HG03354 (cell line): ENCODE data around the gene RRBP1.

Source experiments
- ATAC-seq: cut with Tn5 transposase; IDR thresholded peaks from one replicate; pipeline ENCODE4 v1.9.1; 2021; ENCODE audit warnings: mild to moderate bottlenecking; ENCODE audit not compliant: unreplicated experiment, poor library complexity, severe bottlenecking

Gene RRBP1

DNA sequence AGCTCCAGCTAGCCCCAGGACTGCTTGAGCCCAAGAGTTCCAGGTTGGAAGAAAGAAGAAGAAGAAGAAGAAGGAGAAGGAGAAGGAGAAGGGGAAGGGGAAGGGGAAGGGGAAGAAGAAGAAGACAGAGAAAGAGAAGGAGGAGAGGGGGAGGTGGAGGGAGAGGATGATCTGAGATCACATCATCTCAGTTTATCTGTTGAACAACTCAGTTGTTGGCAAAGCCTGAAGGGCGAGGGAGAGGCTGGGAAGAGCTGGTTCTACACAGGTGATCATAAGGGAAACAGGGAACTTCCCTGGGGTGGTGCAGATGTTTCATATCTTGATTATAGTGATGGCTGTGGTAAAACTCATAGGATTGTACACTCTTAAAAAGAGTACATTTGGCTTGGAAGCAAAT lies 3.1 kb upstream of the RRBP1 start:
- no peak for ATAC-seq

DNA sequence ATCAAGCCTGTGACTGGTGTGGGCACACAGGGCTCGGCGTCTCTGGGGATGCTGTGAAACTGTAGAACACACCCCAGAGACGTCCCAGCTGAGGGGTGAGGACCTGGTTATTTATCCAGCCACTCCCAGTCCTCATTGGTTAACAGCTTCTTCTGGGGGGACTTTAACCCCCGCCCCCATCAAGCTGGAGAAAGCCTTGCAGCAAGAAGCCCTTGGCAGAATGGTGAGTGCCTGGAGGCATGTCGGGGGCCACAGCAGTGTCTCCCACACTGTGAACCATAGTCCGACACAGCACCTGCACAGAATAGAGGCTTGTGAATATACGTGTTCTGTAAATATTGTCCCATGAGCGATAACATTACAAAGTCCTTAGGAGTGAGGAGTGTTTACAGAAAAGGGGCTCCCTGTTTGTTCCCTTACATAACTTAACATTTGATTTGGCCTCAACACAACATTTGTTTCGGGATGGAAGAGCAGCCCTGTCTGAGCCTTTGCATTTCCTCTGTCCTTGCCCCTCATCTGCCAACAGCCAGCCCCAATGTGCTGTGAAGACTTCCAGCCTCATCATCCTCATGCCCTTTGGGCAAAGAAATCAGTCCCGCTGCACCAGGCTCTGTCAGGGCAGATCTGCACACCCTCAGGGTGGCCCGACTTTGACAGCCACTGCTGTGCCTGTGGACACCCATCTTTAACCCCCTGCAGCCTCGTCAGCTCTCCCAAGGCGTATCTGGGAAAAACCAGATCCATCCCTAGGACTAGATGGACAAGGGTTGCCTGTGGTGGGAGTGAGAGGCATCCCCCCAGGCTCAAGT lies 2.2 kb upstream of the RRBP1 start:
- ATAC-seq, result no peak

DNA sequence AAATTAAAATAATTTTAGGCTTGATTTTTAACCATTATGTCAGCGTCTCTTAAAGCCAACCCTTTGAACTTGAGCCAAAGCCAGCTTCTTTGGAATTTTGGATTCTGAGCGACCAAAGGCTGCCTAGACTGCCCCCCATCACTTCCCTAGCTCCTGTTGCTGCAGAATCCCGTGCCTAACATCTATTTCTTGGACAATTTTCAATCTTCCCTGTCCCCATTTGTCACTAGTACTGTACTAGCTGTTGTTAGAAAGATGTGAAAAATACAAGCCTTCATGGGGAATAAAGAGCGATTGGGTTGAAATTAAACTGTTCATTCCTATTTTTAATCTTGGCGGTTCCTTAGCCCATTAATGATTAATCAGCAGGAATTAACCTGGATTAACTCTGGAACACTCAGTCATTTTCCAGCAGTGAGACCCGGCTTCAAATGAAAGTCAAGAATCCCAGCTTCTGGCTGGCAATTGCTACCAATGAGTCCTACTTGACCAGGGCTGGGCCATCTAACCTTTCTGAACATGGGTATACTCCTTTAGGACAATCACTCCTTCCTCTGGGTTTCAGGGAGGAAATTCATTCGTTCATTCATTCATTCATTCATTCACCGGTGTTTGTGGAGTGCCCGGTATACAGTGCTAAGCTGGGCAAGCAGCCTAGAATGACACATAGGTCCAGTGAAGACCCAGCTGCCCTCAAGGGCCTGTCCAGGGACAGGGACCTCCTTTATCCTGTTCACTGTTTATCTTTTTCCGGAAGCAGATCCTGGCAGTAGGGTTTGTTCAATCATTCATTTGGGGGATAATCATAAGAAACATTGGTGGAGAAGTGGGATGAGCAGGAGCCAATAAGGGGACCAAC lies 1.4 kb upstream of the RRBP1 start:
- ATAC-seq, result no peak

DNA sequence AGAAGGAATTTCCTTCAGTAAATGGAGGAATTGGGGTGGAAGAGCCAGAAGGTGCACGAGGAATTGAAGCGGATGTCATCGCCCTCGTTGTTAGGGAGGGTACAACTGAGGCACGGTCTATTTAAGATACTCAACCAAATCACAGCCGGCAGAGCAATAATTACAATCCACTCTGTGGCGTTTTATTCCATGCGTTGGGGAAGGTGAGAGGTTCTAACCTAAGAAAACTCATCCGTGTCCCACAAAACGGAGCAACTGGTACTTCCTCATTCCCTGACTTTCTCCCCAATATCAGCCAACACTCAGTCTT lies 802 bp upstream of the RRBP1 start:
- no peak for ATAC-seq

DNA sequence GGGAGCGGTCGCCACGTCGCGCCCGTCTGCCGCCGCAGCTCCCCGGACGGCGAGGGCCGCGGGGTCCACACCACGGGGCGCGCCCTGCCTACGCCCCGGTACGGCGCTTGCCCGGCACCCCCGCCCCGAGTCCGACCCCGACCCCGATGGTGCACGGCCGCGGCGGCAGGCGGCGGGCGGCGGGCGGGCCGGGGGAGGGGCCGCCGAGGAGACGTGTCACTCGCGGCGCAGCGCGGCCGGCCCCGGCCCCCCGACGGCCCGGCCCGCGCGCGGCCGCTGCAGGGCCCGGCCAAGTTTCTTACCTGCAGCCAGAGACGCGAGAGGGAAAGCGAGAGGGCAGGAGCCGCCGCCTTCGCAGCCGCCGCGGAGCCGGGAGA lies 328 bp downstream of the RRBP1 start:
- ATAC-seq, result peak; percentile 21

DNA sequence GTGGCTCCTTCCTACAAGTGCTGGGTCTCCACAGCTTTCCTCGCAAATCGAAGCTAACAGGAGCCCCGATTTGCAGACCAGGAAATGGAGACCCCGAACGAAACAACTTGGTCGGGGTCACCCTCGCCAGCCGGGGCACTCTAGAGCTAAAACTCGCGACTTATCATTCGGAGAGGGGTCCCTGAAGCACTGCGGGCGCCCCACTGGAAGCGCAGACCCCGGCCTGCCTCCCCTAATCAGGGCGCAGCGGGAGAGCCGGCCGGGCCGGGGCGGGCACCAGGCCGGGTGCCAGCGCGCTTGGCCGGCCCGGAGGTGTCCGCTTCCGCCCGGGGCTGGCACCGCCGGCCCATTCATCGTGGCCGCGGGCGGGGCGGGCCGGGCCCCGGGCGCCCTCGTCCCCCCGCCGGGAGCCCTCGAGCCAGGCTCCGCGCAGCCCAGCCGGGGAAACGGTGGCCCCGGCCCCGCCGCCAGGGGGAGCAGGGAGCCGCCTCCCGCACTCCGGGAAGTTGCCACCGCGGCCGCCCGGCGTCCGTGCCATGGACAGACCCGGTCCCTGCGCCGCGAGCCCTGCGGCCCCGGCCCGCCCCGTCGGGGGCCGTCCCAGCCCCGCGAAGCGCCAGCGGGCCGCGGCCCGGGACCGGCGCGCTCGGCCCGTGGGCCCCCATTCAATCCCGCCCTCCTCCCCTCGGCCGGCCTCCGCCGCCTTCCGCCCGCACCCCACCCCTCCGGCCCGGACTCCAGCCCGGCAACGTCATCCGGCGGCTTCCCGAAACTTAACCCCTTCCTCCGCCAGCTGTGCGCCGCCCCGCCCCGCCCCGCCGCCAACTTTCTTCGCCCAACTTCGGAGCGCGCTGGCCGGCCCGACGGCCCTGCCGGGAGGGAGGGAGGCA lies 961 bp downstream of the RRBP1 start:
- ATAC-seq, result peak; percentile 50

DNA sequence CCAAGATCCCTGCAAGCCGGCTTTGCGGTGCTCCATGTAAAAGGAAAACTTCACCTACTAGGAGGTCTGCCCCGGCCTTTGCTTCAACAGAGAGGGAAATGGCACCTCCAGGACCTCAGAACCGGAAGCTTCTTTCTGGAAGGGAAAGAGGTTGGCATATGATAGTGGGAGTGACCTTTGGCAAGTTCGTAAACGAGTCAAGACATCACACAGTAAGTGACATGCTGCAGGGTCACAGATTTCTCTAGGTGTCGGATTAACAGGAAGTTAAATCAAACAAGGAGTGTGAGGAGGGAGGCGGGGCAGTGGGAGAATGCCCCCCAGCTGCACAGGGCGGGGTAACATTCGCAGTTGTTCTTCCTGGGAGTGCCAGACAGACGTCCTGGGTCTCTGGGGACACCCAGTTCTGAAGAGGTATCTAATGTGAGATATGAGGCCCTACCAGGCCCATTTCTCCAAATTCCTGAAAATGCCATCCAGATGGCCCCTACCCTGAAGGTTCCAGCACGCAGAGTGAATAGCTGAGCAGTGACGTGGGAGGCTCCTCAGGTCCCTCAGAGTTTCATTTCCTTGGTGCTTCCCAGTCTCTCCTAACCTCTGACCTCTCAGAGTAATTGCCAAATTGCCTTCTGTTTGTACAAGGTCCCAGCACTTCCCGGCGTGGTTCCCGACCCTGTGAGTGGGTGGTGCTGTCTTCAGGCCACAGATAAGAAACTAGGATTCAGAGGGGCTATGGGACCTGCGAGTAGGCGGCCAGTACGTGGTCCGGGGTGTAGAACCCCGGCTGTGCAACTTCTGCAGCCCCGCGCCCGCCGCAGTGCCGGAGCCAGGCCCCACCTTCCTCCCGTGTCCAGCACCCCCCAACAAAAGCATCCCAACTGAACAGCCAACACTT lies 1.9 kb downstream of the RRBP1 start:
- ATAC-seq, result no peak

DNA sequence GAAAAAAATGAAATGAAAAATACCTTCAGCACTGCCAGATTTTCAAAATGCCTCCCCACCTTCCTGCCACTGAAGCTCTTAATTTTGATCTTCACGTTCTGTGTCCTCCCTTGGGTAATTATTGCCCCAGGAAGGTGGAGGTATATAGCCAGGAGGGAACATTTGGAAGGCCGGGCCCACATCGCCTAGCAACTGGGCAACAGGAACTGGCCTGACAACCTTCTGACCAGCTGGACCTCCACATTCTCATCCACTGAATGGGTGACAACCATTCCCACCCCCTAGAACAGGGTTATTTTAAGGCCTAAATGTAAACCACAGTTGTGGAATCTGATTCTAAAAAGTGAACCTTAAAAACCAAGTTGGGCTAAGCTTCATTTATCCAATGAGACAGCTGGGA lies 3.2 kb downstream of the RRBP1 start:
- no peak for ATAC-seq

DNA sequence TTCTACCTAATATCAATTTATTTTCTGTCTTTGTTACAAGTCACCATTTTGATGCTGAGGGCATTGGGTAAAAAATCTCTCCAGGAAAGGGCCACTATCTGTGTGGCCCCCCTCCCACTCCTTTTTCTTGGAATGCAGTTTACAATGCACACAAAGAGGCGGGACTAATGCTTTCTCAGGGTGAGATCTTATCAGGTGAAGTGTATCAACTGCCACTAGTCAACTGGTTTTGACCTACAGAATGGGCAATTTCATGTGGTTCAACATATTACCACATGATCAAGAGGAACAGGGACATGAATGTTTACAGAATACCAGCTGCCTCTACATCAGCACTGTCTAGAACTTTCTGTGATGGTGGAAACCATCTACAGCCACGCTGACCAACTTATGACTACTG lies 3.7 kb downstream of the RRBP1 start:
- no peak for ATAC-seq

DNA sequence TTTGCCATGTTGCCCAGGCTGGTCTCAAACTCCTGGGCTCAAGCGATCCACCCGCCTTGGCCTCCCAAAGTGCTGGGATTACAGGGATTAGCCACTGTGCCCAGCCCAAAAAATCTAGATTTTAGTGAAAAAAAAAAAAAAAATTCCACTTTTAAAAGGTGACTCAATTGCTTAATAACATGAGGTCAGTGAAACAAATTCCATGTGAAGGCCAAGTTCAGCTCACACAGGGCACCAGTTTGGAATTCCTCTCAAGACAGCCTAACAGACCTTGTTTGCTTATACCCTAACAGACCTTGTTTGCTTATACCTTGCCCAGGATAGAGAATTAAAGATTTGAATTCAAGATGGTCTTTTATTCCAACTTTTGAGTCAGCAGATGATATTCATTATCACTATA lies 5.1 kb downstream of the RRBP1 start:
- no peak for ATAC-seq

DNA sequence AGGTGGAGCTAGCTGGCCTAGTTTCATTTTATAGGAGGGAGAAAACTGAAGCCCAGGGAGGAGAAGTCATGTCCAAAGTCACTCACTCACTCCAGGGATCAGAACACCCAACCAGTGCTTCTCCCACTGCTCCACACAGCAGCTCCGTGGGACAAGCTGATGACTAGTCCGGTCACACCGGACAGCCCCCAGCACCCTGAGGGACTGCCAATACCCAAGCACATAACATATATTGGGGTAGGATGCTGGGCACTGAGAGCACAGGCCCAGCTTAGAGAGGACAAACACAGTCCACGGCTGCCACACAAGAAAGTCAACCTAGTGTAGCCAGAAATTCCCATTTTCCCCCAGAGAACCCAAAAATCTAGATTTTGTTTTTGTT lies 5.7 kb downstream of the RRBP1 start:
- ATAC-seq, result no peak

DNA sequence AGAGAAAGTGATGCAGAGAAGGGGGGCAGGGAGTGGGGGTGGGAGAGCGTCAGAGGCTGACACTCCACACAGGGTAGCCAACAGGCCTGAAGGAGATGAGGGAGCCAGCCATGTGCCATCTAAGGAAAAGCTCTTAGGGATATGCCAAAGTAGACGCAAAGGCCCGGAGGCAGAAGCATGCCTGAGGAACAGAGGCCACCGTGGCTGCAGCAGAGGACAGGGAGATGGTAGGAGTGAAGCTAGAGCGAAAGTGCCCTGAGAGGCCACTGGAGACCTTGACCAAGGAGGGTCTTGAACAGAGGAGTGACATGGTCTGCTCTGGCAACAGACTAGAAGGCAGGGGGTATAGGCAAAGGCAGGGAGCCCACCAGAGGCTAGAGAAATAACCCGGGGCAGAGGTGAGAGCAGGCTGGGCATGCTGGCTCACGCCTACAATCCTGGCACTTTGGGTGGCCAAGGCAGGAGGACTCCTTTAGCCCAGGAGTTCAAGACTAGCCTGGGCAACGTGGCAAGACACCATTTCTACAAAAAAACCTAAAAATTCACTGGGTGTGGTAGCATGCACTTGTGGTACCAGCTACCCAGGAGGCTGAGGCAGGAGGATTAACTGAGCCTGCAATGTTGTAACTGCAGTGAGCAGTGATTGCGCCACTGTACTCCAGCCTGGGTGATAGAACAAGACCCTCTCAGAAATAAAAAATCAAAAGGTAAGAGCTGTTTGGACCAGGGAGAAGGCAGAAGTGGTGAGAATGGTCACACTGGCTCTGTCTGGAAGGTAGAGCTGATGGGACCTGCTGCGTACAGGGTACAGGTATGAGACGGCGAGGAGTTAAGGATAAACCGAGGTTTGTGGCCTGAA lies 6.3 kb downstream of the RRBP1 start:
- ATAC-seq, result no peak

DNA sequence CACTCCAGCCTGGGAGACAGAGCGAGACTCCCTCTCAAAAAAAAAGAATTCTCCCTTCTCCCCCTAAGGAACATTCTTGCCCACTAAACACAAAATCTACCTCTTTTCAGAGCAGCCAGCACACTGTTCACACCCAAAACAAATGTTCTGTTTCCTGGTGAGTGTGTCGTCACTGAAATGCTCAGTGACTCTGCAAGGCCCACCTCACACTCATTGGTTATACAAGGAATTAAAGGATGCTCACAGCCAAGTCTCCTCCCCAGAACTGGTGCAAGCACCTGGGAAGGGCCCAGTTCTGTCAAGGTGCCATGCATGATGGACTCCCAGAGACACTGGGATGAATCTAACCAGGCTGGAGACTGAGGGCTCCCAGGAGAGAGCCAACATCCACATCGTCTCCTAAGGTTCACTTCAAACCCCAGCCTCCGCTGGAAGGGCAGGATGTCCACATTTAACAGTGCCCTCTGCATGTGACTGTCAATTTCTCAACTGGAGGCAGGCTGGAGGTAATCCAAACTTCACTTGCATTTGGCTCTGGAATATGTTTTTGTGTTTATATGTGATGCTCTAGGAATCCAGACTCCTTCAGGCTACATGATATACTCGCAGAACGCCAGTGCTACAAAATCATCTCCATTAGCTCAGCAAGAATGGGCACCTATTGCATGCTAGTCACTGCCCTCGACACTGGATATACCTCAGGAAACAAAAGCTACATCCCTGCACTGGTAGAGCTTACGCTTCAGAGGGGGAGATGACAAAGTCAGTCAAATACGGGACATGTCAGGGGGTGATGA lies 7.1 kb downstream of the RRBP1 start:
- ATAC-seq, result no peak

DNA sequence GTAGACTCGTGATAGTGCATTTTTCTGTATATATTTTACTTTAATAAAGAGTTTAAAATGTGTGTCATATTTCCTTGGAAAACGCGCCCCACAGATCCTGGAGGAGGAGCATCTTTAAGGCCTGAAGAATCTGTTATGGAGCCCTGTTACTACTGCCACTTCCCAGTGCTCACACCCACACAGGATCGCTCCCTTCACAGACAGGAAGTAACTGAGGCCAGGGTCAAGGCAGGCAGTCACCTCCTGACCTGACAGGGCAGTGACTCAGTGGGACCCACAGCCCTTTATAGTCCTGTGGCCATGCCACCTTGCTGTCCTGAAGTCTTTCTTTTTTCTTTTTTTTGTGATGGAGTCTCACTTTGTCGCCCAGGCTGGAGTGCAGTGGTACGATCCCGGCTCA lies 9.0 kb downstream of the RRBP1 start:
- no peak for ATAC-seq

DNA sequence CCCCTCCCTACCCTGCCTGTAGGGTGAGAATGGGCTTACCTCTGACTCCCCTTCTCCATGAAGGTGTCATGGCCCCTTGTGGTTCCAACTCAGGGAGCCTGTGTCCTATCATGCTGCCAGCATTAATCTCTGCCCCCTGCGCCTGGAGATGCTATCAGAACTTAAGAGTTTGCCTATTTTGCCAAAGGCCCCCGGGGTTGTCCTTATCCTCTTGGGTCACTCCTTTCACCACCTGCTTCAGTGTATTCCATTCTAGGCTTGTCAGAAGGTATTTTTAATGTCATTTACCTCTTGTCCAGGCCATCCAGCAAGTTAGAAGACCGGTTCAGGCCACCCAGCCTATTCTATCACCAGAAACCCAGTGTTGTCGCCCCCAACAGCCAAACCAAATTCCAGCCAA lies 10.5 kb downstream of the RRBP1 start:
- no peak for ATAC-seq

DNA sequence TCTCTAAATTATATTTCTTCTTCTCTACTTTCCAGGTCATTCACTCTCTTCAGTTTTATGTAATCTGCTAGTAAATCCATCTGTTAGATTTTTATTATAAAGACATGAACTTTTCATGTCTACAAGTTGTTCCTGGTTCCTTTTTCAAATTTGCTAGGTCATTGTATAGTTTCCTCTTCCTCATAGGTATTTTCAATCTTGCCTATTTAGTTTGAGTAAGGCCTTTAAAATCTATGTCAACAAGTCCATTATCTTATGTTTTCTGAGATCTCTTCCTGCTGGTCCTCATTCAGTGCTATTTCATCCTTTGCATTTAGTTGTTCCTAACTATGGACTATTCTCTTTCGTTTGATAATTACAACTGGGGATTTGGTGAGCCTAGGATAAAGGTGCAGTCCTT lies 11.0 kb downstream of the RRBP1 start:
- no peak for ATAC-seq

DNA sequence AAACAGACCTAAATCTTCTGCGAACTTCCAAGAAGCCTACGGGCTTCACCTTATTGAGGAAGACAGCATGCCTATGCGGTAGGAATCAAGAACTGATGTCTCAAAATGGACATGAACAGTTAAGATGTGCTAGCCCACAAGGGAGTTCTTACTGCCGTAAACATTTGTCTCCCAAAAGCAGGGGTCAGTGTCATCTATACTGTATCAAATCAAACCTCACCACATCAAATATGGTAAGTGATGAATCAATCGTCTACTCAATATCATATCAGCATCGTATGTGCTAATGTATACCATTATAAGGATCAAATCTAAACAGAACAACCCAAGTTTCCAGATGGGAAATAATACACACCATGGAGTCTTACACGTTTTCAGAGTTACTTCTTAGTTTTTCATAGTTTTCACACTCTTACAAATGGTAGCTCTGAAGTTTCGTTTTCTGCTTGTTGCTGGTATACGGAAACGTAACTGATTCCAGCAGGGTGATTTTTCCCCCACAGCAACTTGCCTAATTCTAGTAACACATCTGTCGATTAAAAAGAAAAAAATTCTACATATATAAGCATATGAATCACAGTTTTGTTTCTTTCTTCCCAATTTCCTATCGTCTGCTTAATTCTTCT lies 12.6 kb downstream of the RRBP1 start:
- no peak for ATAC-seq
